HG02885 (cell line): ENCODE data around the gene CFAP44.
"Not testable (repeated sequence)": the region's sequence is repeated elsewhere in the genome, so short reads cannot be mapped to it uniquely, and the experiment has no call there.

Source experiments
- ATAC-seq: cut with Tn5 transposase; IDR thresholded peaks from one replicate; pipeline ENCODE4 v1.9.1; 2021; ENCODE audit warnings: mild to moderate bottlenecking; ENCODE audit not compliant: unreplicated experiment, poor library complexity

The CFAP44 gene

GRCh38 chr3:113441051-113441770, at the start of gene CFAP44:
Gene CFAP44 (minus strand): TSS chr3:113441493. CDS start chr3:113433664, 7,829 bp downstream.
- no peak for ATAC-seq

GRCh38 chr3:113485161-113485609, 43.9 kb upstream of the CFAP44 start:
- ATAC-seq, result no peak

GRCh38 chr3:113468539-113468938, 27.2 kb upstream of the CFAP44 start:
- no peak for ATAC-seq

GRCh38 chr3:113461488-113461887, 20.2 kb upstream of the CFAP44 start:
- no peak for ATAC-seq

- not testable (repeated sequence) for ATAC-seq
Observed at GRCh38 chr3:113458554-113458953, 17.3 kb upstream of the CFAP44 start.

GRCh38 chr3:113455446-113455845, 14.2 kb upstream of the CFAP44 start:
- ATAC-seq, result no peak

GRCh38 chr3:113454630-113455029, 13.3 kb upstream of the CFAP44 start:
- ATAC-seq, result no peak

GRCh38 chr3:113454057-113454456, 12.8 kb upstream of the CFAP44 start:
- ATAC-seq, result no peak

- ATAC-seq, result no peak
Observed at GRCh38 chr3:113450911-113451310, 9.6 kb upstream of the CFAP44 start.

- ATAC-seq, result no peak
Observed at GRCh38 chr3:113439606-113440005, 1.7 kb downstream of the CFAP44 start.

GRCh38 chr3:113438224-113438623, 3.1 kb downstream of the CFAP44 start:
- no peak for ATAC-seq

GRCh38 chr3:113437411-113437810, 3.9 kb downstream of the CFAP44 start:
- no peak for ATAC-seq

- ATAC-seq, result peak; percentile 35
Observed at GRCh38 chr3:113436809-113437208, 4.5 kb downstream of the CFAP44 start.

GRCh38 chr3:113431811-113432210, 9.5 kb downstream of the CFAP44 start:
- ATAC-seq, result no peak

GRCh38 chr3:113428581-113428980, 12.7 kb downstream of the CFAP44 start:
- no peak for ATAC-seq

GRCh38 chr3:113423699-113424098, 17.6 kb downstream of the CFAP44 start:
- peak; percentile 52 for ATAC-seq

- no peak for ATAC-seq
Observed at GRCh38 chr3:113421082-113421481, 20.2 kb downstream of the CFAP44 start.

GRCh38 chr3:113409676-113410075, 31.6 kb downstream of the CFAP44 start:
- ATAC-seq, result no peak

- no peak for ATAC-seq
Observed at GRCh38 chr3:113405180-113405579, 36.1 kb downstream of the CFAP44 start.

GRCh38 chr3:113404637-113405036, 36.7 kb downstream of the CFAP44 start:
- ATAC-seq, result no peak
